IMR-90 (cell line): ENCODE results near the gene SNRNP25. TPM values are rescaled to one million over a fixed set of nuclear protein-coding genes. Genes with fewer than 3 reads are reported as not detected.
"Not testable (repeated sequence)": the region's sequence is repeated elsewhere in the genome, so short reads cannot be mapped to it uniquely, and the experiment has no call there.

Source experiments
- ATAC-seq: fragments of 200-7000 bp; cut with Tn5 transposase; 2 replicates; pipeline ENCODE4 v1.9.1; 2020; ENCODE audit warnings: low read depth, mild to moderate bottlenecking, moderate library complexity
- BruUV-seq: library from RNA; stranded (reverse); fragments of 400-500 nt; replicated peaks from 2 replicates; lab custom pipeline; 2021; lab: Mats Ljungman, UMichigan
- CTCF ChIA-PET: fragments of 300-600 bp; formaldehyde crosslinking; extraction: SDS; loops from one replicate; lab custom pipeline; 2021; ENCODE audit warnings: antibody characterized with exemption; lab: Yijun Ruan, JAX
- POLR2A ChIA-PET: fragments of 300-600 bp; sonication (Branson Sonifier 250); formaldehyde crosslinking; loops from one replicate; lab custom pipeline; 2022; ENCODE audit warnings: antibody characterized with exemption; ENCODE audit not compliant: unreplicated experiment; lab: Charles Lee
- DNase-seq: peaks from one replicate; pipeline ENCODE4 v3.0.0; 2013
- H2AFZ ChIP-seq: replicated peaks from 2 replicates; pipeline ENCODE3; 2013; ENCODE audit warnings: low read length, mild to moderate bottlenecking; ENCODE audit not compliant: poor library complexity
- H2AK5ac ChIP-seq: 2 replicates; pipeline ENCODE4 v1.6.1; 2013; ENCODE audit warnings: low read depth, low read length, inconsistent platforms
- H2AK9ac ChIP-seq: replicated peaks from 2 replicates; pipeline ENCODE3; 2013; ENCODE audit warnings: mild to moderate bottlenecking, low read depth, low read length, moderate library complexity; ENCODE audit not compliant: poor library complexity
- H2BK120ac ChIP-seq: 2 replicates; pipeline ENCODE4 v1.6.1; 2013; ENCODE audit warnings: low read depth, low read length, inconsistent platforms
- H2BK15ac ChIP-seq: 3 replicates; pipeline ENCODE4 v1.6.1; 2013; ENCODE audit warnings: low read depth, low read length, inconsistent platforms
- H2BK20ac ChIP-seq: 2 replicates; pipeline ENCODE4 v1.6.1; 2013; ENCODE audit warnings: low read depth, mild to moderate bottlenecking, inconsistent platforms, low read length, moderate library complexity
- H2BK5ac ChIP-seq: 2 replicates; pipeline ENCODE4 v1.6.1; 2013; ENCODE audit warnings: mild to moderate bottlenecking, low read depth, low read length, inconsistent platforms; ENCODE audit not compliant: poor library complexity, severe bottlenecking
- H3K14ac ChIP-seq: replicated peaks from 2 replicates; pipeline ENCODE4 v1.6.1; 2013; ENCODE audit warnings: low read depth, low read length, inconsistent platforms
- H3K18ac ChIP-seq: 2 replicates; pipeline ENCODE4 v1.6.1; 2013; ENCODE audit warnings: low read depth, low read length, control low read depth
- H3K23ac ChIP-seq: 2 replicates; pipeline ENCODE4 v1.6.1; 2013; ENCODE audit warnings: low read depth, low read length, inconsistent platforms
- H3K27ac ChIP-seq: 2 replicates; pipeline ENCODE4 v1.5.1; 2013; ENCODE audit warnings: mild to moderate bottlenecking, control low read depth, low read length; ENCODE audit not compliant: insufficient read depth
- H3K27me3 ChIP-seq: 2 replicates; pipeline ENCODE4 v1.6.1; 2013; ENCODE audit warnings: low read length; ENCODE audit not compliant: control insufficient read depth, insufficient read depth
- H3K36me3 ChIP-seq: 2 replicates; pipeline ENCODE4 v1.6.1; 2013; ENCODE audit warnings: low read length, mixed read lengths; ENCODE audit not compliant: control insufficient read depth, insufficient read depth
- H3K4ac ChIP-seq: 2 replicates; pipeline ENCODE4 v1.6.1; 2013; ENCODE audit warnings: low read depth, low read length, inconsistent platforms
- H3K4me1 ChIP-seq: 2 replicates; pipeline ENCODE4 v1.6.1; 2013; ENCODE audit warnings: low read length, mixed read lengths; ENCODE audit not compliant: control insufficient read depth, insufficient read depth
- H3K4me2 ChIP-seq: 2 replicates; pipeline ENCODE4 v1.6.1; 2013; ENCODE audit warnings: low read depth, mild to moderate bottlenecking, control low read depth, low read length, moderate library complexity
- H3K4me3 ChIP-seq: 2 replicates; pipeline ENCODE4 v1.5.1; 2013; ENCODE audit warnings: low read depth, mild to moderate bottlenecking, control low read depth, low read length, moderate library complexity; ENCODE audit not compliant: insufficient read depth
- H3K56ac ChIP-seq: 2 replicates; pipeline ENCODE4 v1.6.1; 2013; ENCODE audit warnings: low read length, inconsistent platforms; ENCODE audit not compliant: insufficient read depth; ENCODE audit errors: extremely low read depth
- H3K79me1 ChIP-seq, 2 experiments: 2 replicates each; pipeline ENCODE4 v1.6.1; 2013; ENCODE audit warnings: low read length in 2 of 2, inconsistent platforms in 1 of 2, low read depth in 1 of 2
- H3K9ac ChIP-seq: 2 replicates; pipeline ENCODE4 v1.6.1; 2013; ENCODE audit warnings: low read depth, low read length, control low read depth
- H3K9me1 ChIP-seq: 2 replicates; pipeline ENCODE4 v1.6.1; 2013; ENCODE audit warnings: low read length, inconsistent platforms; ENCODE audit not compliant: insufficient read depth
- H3K9me3 ChIP-seq: 2 replicates; pipeline ENCODE4 v1.6.1; 2013; ENCODE audit warnings: low read length; ENCODE audit not compliant: control insufficient read depth, insufficient read depth
- H4K20me1 ChIP-seq: 2 replicates; pipeline ENCODE4 v1.6.1; 2013; ENCODE audit warnings: low read length, inconsistent platforms; ENCODE audit not compliant: insufficient read depth
- H4K5ac ChIP-seq: 2 replicates; pipeline ENCODE4 v1.6.1; 2013; ENCODE audit warnings: mild to moderate bottlenecking, low read depth, low read length, control low read depth
- H4K8ac ChIP-seq, 2 experiments: 2 replicates each; pipeline ENCODE4 v1.6.1; 2013; ENCODE audit warnings: low read depth in 2 of 2, low read length in 2 of 2, control low read depth in 1 of 2, inconsistent platforms in 1 of 2
- H4K91ac ChIP-seq: 2 replicates; pipeline ENCODE4 v1.6.1; 2013; ENCODE audit warnings: low read depth, low read length, inconsistent platforms; ENCODE audit not compliant: insufficient read depth
- WGBS, 2 experiments: methylation state at CpG; one replicate each; pipeline versions ENCODE4 v1.1.5 to v1.1.7; 2013; ENCODE audit warnings: missing lambda C conversion rate in 2 of 2; ENCODE audit not compliant: insufficient read length in 1 of 2; ENCODE audit errors: extremely low coverage in 2 of 2; 5-methylcytosine and 5-hydroxymethylcytosine counted together
- dilution Hi-C: fragments of 300-500 bp; cut with HindIII; formaldehyde crosslinking; loops from one replicate; pipeline ENCODE4 v1.14.3; 2018; ENCODE audit warnings: low sequenced_read_pairs; ENCODE audit not compliant: unreplicated experiment
- in situ Hi-C: fragments of 300-500 bp; cut with MboI; formaldehyde crosslinking; loops from 3 replicates; pipeline ENCODE4 v1.14.3; 2019; ENCODE audit warnings: low sequenced_read_pairs, inconsistent platforms, mixed read lengths
- intact Hi-C: fragments of 100-400 bp; cut with micrococcal nuclease; formaldehyde crosslinking; loops from 2 replicates; pipeline ENCODE4 v1.10.0; 2022
- polyA plus RNA-seq, 3 experiments: library from polyadenylated mRNA; depleted of rRNA; stranded (reverse); fragments of >200 nt; gene quantifications; 2 replicates each; pipeline ENCODE4 v1.2.3, GENCODE V29; 2012; ENCODE audit warnings: low replicate concordance in 1 of 3
- total RNA-seq: library from RNA; depleted of rRNA; stranded (reverse); fragments of >200 nt; gene quantifications from 2 replicates; pipeline ENCODE4 v1.2.3, GENCODE V29; 2012

SNRNP25 gene
- total and polyA plus RNA-seq, 2 of the 4 experiments (the other 2 are of a cell fraction) = 67.2 to 88.0 TPM

DNA sequence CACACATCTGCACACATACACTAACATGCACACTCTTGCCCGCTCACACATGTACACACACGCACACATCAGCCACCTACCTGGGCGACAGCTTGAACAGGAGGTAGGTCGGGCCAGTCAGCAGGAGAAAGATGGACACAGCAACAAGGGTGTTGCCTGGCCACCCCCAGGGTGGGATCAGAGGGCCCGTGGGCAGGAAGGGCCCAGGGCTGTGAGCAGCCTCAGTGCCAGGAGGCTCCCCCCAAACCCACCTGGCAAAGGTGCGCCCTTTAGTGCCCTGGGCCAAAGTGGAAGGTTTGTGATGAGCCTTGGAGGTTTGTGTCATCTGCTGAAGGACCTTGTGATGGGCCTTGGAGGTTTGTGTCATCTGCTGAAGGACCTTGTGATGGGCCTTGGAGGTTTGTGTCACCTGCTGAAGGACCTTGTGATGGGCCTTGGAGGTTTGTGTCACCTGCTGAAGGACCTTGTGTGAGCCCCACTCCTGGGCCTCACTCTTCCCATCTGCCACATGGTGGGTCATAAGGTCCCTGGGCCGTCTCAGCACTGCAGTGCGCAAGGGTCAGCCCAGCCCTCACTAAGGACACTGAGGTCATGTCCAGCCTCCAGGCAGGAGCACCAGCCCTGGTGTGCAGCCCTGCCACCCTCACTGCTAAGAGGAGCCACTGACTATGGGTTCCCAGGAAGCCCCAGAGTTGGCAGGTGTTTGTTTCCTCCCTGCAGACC lies 20.3 kb upstream of the SNRNP25 start:
- H3K4me2 ChIP-seq, H3K14ac ChIP-seq, H2AFZ ChIP-seq, H3K18ac ChIP-seq, H3K9me3 ChIP-seq, CTCF ChIA-PET, H3K4ac ChIP-seq, H3K4me1 ChIP-seq, H2BK120ac ChIP-seq, H2AK9ac ChIP-seq, in situ Hi-C loops, H3K27me3 ChIP-seq, H3K9ac ChIP-seq, H4K20me1 ChIP-seq, H3K23ac ChIP-seq, H4K8ac ChIP-seq, H4K91ac ChIP-seq, H2BK5ac ChIP-seq, H3K36me3 ChIP-seq, ATAC-seq, dilution Hi-C loops, H2BK20ac ChIP-seq, H3K9me1 ChIP-seq, intact Hi-C loops, H2AK5ac ChIP-seq, POLR2A ChIA-PET, H3K27ac ChIP-seq, H3K56ac ChIP-seq, DNase-seq, H3K4me3 ChIP-seq, H4K5ac ChIP-seq, H2BK15ac ChIP-seq, BruUV-seq, H3K79me1 ChIP-seq: not testable (repeated sequence)
- no CpG with 5 or more reads among the region's 8 CpGs for WGBS, 2 experiments
